Inflammatory macrophage (primary cell): ENCODE measurements around the gene G6PD.
A peak's percentile ranks its signal among the peaks of the same experiment; 100 is the strongest.

Experiments used
- DNase-seq, 2 donors: peaks; one replicate each; pipeline ENCODE4 v3.0.0-alpha.2; 2020 to 2022

The G6PD gene

GRCh38 chrX:154486396-154487207 is 60.0 kb downstream of the G6PD start, which contains the start of gene UBL4A:
Gene UBL4A, minus strand, starts transcription at chrX:154486615. Its CDS starts 31 bp downstream, at chrX:154486584.
- peak; percentile 16 to 64 for DNase-seq

DNA sequence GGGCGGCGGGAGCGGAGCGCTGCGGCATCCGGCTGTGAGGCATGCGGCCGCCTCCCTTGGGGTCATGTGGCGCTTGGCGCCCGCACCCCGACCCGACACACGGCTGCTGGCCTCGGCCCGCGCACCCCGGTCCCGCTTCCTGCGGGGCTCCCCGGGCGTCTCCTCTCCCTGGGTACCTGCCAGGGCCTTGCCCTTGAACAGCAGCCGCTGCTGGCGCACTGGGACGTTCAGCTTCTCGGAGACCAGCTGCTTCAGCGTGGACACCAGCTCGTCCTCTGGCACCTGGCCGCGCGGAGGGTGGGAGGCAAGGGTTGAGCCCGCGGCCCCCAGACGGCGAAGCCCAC is 60.6 kb downstream of the G6PD start:
- peak in 1 of 2 donors; percentile 17 for DNase-seq

DNA sequence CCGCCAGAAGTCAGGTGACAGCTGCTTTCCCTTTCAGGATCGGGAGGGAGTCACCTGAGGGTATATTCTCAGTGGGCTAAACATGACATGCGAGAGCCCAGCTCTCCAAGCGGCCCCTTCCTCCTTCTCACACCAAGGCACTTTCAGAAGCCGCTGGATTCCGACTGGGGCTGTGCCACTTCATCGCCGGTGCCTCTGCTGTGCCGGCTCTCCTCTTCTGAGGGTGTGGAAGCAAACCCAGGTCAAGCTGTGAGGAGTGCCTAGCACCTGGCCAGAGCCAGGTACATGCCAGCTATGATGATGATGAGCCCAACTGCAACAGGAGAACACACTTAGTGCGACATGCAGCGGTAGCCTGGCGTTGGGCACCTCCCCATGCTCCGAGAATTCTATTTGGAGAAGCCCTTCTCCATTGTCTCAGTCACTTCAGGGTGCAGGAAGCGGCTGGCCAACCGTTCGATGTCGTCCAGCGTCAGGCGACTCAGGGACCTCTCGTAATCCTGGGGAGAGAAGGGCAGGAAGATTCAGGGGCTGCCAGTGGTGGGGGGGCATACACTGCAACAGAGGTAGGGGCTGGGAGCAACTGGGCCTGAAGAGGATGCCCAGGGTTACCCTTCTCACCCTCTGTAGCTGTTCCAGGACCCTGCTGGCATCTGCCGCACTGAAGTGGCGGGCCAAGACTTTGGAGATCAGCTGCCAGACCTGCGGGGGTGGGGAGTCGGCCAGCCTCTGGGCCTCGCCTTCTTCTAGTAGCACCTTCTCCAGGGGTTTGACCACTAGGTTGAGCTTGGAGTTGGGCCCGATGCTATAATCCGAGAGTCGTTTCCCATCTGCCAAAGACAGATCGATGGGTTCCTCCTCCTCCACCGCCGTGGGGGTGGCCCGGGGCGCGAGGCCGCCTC is 61.2 kb downstream of the G6PD start:
- no peak for DNase-seq

- peak in 1 of 2 donors; percentile 47 for DNase-seq
Measured at GRCh38 chrX:154484255-154485149, 62.1 kb downstream of the G6PD start.

DNA sequence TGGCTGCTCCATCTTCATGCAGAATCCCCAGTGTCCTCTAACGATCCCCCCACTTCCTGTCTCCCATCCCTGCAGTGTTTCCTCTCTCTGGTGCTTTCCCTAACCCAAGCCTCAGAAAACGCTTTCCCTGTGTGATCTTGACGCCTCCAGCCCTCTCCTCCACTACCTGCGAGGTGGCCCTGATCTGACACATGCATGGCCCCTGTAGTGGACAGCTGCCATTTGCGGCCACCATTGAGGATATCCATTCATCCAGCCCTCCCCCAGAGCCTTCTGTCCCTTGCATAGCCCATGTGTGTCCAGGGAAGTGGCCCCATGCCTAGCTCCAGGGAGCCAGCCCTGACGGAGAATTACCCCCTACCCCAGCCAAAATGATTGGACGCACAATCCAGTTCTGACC is 63.3 kb downstream of the G6PD start:
- DNase-seq = no peak

GRCh38 chrX:154482786-154483185 is 63.9 kb downstream of the G6PD start:
- DNase-seq = no peak

GRCh38 chrX:154481911-154482601 is 64.6 kb downstream of the G6PD start:
- DNase-seq = no peak
